Activated naive CD4-positive, alpha-beta T cell treated with Interleukin-2 at 50 U/mL for 16 hours (primary cell): Measurements from ENCODE around the gene FAM181A.
A peak's percentile ranks its signal among the peaks of the same experiment; 100 is the strongest.

Source experiments
- DNase-seq: peaks from one replicate; pipeline ENCODE4 v3.0.0-alpha.2; 2020

Gene FAM181A

DNA sequence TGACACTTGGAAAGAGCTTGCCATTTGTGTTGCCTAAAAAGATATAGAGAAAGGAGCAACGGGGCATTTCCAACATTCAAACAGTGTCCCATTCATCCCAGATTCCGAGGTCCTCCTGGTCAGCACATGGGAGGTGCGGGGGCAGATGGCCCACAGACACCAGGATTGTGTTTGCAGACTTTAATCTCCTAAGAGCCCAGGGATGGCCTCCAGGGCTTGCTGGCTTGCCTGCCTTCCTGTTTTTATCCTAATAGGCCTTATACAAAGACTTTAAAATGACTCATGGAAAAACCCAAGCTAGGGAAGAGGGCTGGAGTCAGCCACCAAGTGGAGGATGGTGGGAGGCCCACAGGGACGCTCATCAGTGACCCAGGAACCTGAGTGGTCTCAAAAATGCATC lies 21.5 kb upstream of the FAM181A start:
- no peak for DNase-seq

DNA sequence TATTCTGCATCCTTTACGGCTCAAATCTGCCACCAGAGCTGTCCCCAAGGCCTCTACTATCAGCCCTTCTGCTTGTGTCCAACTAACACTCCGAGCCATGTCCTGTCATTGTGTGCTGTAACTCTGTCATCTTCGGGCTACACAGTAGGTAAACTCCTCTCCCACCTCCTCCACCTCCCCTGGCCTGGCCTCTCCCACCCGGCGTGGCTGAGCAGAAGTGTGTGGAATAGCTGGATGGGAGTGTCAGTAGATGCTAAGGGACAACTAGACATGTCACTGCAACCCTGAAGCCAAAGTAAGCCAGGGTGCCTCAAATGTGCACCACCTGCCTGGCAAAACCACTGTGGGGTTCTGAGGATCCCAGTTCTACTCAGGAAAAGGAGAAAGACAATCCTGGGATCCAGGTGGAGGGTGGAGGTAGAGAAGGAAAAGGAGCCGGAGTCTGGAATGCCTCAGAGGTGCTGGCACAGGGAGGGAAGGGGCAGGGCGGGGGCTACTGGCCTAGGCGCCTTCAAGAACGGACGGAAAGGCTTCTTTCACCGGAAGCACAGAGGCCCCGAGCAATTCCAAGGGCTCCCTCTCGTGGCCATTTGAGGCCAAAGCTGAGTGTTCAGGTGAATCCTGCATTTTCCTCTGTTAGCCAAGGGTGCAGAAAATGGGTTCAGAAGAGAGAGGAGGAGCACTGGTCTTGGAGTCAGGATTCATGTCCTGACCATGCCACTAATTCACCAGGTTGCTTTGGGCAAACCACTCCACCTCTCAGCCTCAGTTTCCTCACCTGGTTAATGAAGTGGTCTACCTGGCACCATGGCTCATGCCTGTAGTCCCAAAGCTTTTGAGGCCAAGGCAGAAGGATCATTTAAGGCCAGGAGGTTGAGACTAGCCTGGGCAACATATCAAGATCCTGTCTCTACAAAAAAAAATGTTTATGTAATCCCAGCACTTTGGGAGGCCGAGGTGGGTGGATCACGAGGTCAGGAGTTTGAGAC lies 20.5 kb upstream of the FAM181A start:
- peak; percentile 50 for DNase-seq

DNA sequence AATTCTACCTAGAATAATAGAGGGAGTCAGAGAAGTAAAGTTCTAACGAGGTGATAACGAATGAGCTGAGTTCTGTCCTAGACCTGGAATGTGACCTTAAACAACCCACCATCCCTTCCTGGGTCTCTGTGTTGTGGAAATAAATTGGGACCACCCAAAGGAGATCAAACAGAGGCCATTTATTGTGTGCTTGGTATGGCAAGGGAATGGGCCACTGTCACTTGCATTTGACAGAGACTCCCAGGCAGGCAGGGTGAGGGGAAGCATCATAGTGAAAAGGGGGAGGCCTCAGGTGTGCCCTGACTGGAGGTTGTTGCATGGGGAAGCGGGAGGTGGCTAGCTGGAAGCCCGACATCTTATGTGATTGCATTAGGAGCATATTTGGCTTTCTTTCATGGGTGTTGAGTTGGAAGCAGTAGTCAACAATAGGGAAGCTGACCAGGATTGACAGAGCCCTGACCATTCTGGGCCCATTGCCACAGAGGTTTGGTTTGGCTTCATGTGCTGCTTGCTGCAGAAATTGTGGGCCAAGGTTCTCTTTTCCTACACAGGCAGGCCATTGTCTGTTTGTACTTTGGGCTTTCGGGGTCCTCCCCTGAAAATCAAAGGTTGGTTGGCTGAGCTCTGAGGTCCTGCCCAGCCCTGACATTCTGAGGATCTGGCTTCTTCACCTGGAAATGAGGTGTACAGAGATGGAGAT lies 17.6 kb upstream of the FAM181A start:
- no peak for DNase-seq

DNA sequence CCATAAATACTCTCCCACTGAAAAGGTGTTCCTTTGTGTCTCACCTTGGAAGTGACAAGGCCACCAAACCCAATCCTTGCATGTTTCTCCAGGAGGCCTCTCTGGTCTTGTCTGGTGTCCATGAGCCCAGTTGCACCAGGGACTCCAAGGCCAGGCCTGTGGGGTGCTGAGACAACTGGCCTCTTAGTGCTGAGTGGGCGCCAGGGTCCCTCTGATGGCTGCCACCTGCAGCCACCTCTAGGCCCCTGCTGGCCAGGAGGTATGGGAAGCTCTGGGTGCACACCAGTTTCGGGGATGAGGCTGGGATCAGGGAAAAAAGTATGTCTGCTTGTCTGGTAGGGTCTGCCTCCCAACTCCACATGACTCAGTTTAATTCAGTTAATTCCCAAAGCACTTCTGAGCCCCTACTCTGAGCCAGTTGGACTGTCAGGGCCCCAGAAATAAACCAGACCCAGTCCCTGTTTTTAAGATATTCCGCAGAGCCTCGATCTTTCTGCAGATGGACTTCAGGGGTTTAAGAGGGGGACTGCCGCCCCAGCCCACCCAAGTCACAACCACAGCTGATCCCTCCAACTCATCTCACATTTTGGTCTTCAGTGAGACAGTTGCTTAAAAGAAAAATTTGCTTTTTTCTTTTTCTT lies 15.0 kb upstream of the FAM181A start:
- no peak for DNase-seq

DNA sequence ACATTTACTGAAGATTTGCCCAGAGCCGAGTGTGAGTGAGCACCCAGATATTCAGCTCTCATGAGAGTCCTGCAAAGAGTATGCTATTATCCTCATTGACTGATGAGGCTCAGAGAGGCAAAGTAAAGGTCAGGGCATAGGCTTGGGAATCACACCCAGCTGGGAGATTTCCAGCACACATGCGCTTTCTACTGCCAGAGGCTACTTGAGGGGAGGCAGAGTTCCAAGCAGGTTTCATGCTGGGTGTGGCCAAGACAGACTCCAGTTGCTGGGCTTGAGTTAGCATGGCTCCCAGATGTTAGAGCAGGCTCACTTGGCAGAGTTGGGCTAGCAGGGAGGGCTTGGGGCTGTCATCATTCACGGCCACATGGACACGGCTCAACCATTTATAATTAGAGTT lies 14.4 kb upstream of the FAM181A start:
- DNase-seq: no peak

DNA sequence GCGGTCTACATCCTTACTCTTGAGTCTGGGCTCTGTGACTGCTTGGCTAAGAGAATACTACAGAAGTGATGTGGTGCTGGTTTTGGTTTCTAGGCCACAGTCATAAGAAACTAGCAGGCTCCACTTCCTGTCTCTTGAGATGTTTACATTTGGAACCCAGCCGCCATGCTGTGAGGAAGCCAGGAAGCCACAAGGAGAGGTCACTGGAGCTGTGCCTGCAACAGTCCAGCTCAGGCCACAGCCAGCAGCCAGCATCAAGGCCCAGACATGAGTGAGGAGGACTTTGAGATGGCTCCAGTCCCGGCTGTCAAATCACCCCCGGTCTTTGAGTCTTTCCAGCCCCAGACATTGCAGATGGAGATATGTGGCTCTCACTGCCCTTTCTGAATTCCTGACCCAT lies 12.9 kb upstream of the FAM181A start:
- no peak for DNase-seq

DNA sequence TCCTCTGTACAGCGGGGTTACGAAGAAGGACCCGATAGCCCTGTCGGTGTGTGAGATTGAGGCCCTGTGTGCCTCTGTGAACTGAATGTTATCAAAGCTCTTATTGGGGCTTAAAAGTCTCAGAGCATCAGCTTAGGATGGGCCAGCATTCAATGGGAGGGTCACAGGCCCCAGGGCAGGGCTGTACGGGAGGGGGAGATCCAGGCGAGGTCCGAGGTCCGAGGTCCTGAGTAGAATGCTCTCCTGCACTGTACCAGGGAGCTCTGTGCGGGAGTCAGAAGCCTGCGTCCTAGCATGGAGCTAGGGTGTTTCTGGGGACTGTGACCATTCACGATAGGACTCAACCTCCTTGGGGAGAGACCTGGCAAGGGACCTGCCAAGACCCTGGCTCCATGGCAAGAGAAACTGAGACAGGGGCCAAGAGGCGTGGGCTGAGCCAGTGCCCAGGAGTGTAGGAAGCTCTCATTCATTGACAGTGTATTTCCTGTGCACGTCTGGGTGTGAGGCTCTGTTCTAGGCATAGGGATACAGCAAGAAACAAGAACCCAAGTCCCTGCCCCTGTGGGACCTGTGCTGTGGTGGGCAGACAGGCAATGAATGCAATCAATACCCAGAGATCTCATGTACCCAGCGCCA lies 12.0 kb upstream of the FAM181A start:
- DNase-seq: no peak

DNA sequence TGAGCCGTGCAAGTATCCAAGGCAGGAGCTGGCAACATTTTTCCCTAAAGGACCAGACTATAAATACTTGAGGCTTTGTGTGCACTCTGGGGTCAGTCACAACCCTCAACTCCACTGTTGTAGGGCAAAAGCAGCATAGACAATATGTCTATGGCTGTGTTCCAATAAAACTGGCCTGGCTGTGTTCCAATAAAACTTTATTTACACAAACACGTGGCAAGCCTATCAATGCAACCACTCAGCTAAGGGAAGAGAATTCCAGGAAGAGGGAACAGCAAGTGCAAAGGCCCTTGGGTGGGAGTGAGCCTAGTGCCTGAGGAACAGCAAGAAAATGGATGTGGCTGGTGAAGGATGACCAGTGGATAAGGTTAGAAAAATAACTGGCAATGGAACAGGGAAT lies 11.3 kb upstream of the FAM181A start:
- DNase-seq: no peak

DNA sequence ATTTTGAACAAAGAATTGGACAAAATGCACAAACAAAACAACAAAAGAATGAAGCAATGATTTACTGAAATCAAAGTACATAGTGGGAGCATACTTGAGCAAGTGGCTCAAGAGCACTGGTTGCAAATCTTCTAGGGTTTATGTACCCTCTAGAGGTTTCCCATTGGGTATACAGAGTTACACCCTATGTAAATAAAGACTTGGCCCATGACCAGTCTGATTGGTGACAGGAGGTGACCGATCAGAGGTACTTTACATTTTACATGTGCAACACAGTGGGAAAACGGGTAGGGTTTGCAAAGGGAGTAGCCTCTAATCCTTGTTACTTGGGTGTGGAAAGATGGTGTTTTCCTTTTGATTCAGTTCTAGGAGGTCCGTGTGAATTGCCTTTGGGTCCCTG lies 10.6 kb upstream of the FAM181A start:
- no peak for DNase-seq

DNA sequence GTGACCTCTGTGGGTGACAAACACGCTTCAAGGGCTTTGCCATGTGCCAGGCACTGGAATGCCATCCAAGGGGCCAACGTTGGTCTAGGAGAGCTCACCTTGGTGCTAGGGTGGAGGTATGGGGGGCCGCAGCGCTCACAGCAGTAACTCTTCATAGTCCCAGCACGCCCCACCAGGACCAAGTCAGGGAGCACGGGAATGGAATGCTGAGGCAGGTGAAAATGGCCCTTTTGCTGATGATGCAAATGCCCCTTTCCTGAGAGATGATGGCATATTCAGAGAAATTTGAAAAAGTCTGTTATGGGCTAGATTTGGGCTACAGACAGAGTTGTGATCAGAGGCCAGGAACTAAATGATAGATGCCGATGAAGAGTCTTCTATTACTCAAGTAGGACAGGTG lies 10.0 kb upstream of the FAM181A start:
- DNase-seq: no peak

DNA sequence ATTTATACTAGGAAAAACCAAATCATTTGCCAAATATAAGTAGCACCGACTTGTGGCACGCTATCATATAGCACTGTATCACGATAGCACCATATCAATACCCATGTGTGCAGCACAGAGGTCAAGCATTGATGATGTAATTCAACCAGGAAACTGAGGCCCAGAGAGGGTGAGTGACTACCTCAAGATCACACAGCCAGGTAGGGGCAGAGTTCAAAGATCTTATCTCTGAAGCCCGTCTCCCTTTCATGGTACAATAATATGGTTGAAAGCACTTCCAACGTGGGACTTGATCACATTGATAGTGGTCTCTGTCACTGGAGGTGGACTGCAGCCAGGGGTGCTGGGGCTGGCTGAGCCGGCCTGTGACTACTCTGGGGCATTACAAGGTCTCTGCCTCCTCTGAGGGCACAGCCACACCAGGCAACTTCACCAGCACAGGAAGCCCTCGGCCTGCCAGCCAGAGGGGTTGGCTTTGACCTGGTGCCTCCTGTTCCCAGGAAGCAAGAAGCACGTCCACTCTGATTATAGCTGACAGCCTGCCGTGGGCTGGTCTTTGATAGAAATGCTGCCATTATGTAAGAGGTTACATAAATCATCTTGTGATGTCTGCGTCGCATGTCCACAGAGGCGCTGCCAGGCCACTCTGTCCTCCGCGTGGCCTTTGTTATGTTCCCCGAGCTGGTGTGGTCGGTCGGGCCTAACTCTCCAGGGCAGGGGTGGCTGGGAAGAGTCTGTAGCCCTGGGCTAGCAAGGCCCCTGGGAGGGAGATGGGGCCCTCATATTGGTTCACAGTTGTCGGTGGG lies 5.9 kb upstream of the FAM181A start:
- no peak for DNase-seq

DNA sequence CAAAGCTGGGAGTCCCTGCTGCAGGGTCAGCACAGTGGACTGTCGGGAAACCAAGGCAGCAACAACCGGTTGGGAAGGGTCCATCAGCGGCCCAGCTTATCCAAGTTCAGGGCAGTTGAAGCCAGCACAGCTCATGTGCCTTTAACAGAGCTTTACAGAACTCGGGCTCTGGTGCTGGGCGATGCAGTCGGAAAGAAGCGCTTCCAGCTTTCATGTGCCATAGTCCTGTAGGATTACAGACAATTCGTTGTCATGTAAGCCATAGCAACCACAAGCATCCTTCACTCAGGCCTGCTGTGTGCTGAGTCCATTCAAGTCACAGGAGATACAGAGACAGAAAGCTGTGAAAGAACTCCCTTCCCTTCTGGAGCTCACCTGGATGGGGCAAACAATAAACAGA lies 3.5 kb upstream of the FAM181A start:
- DNase-seq: no peak

DNA sequence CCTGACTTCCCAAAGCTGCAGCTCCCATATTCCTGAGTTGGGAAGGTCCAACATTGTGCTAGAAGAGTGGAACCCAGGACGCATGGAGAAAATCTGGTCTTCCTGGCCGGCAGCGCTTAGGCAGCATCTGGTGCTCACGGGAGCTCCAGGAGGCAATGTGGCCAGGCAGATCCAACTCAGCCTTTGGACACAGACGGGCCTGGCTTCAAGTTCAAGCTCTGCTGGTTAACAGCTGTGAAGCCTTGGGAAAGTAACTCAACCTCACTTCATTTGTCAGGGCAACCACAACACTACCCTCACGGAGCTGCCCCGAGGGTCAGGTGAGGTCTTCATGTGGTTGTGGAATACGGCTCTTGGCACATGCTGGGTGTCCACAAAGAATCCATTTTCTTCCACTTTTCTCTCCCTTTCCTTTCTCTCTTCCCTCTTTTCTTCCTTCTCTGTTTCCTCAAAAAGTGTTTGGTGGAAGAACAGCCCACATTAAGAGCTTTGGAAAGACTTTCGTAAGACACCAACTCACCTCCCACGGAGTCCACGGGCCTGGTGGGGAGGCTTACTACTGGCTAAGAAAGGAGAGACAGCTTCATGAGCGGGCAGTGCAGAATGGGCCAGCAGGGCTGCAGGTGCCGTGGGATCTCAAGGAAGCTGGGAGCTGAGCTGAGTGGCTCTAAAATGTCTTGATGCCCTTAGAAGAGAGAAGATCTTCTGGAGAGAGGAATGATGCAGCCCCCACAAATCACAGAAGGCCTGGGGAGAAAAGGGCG lies 2.4 kb upstream of the FAM181A start:
- no peak for DNase-seq

DNA sequence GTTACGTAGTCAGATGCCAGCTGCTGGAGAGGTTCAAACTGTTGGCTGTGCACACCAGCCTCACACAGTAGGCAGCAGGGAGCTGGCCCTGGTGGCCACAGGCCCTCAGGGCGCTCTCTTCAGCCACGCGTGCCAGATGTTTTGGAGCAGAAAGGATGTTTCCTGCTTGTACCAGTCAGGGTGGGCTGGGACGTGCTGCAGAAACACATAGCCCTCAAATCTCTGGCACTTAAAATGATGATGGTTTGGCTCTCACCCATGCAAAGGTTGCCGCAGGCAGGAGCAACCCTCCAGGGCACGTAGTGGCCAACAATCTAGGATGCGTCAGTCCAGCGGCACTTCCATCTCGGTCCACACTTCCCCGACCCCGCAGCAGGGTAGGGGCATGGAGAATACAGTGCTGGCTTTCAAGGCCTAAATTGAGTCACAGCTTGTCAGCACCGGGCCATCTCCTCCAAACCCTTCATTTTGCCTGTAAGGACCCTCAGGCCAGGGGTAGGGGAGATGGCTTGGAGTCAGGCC lies 1.7 kb upstream of the FAM181A start:
- no peak for DNase-seq

DNA sequence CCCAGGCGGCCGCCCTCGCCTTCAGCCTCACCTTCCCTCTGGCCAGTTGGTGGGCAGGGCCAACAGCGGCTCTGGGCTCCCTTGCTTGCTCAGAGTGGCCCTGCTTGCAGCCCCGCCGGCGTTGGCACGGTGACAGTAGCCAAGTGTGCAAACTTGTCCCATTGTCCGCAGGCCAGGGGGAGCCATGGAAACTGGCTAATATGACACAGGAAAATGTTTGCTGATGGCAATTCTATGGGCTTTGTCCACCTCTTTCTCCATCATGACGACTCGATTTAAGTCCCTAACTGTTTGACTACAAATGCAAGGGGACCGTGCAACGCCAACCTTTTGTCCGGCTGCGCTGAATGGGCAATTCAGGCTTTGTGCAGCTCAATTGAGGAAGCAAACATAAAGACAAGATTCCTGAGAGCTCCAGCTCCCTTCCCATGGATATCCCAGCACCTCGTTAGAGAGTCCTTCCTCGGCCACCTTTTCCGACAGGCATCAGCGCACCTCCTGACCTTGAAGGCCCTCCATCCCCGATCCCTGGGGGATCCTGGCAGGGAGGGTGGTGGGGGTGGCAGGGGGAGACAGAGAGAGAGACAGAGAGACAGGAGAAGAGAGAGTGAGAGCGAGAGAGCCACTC lies 785 bp upstream of the FAM181A start:
- no peak for DNase-seq

DNA sequence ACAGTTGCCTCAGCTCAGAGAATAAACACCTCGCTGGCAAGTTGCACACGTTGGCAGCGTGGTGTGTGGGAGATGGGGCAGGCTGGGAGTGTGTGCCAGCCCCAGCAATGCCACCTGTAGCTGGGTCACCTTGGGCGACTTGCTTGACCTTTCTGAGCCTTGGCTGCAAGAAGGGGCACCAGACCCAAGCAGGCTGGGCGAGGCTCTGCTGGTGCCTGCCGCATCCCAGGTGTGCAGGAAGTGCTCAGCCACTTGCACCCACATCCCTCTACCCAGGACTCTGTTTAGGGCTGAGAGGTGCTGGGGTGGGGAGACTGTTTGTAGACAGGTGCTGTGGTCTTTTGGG lies 629 bp downstream of the FAM181A start:
- DNase-seq: no peak

DNA sequence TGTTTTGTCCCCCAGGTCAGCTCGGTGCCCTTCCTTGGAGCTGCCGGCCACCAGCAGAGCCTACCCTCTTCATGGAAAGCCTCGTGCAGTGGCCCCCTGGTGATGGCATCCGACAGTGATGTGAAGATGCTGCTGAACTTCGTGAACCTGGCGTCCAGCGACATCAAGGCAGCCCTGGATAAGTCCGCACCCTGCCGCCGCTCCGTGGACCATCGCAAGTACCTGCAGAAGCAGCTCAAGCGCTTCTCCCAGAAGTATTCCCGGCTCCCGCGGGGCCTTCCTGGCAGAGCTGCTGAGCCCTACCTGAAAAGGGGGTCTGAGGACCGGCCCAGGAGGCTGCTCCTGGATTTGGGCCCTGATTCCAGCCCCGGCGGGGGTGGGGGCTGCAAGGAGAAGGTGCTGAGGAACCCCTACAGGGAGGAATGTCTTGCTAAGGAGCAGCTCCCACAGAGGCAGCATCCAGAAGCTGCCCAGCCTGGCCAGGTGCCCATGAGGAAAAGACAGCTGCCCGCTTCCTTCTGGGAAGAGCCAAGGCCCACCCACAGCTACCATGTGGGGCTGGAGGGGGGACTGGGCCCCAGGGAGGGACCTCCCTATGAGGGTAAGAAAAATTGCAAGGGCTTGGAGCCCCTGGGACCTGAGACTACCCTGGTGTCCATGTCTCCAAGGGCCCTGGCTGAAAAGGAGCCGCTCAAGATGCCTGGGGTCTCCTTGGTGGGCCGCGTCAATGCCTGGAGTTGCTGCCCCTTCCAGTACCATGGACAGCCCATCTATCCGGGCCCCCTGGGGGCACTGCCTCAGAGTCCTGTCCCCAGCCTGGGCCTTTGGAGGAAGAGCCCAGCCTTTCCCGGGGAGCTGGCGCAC lies 1.3 kb downstream of the FAM181A start:
- no peak for DNase-seq

DNA sequence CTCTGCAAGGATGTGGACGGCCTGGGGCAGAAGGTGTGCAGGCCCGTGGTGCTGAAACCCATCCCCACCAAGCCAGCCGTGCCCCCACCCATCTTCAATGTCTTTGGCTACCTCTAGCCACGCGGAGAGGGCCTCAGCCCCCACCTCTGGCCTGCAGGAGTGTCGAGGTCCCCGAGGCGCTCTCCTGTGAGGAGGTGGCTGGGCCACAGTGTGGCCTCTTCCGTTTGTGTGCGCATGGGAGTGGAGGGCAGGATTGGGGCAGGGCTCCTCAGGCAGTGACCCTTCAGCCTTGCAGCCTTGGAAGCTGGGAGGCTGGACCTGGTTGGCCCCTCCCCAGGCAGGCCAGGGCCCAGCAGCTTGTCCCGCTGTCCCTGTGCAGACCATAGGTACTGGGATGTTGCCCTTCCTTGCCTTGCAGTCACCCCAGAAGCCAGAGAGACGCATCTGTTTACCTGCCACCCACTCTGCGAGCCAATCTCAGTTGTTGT lies 1.9 kb downstream of the FAM181A start:
- DNase-seq: no peak

DNA sequence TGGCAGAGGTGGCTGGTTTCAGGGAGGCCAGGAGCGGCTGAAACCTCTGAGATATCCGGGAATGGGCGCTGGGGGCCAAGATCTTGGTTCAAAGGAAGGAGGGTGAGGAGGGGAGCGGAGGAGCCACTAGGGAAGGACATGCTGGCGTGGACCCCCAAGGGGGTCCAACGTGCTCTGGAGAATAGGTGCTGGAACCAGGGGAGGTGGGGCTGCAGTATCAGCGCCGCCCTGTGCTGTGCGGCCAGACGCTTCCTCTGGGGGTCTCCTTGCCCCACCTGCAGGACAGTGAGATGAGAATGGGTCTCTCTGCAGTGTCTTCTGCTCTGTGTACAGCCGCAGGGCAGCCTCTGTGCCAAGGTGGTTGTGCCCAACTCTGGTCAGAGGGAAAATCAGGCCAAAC lies 2.5 kb downstream of the FAM181A start:
- DNase-seq: no peak
